ENCODE data around the gene NIPBL. TPM values are rescaled to one million over a fixed set of nuclear protein-coding genes. Genes with fewer than 3 reads are reported as not detected.
A peak's percentile ranks its signal among the peaks of the same experiment; 100 is the strongest.
"Not testable (repeated sequence)": the region's sequence is repeated elsewhere in the genome, so short reads cannot be mapped to it uniquely, and the experiment has no call there.

NIPBL gene
- total RNA-seq, 1 experiment from 2014 or later = 48.1 TPM

DNA sequence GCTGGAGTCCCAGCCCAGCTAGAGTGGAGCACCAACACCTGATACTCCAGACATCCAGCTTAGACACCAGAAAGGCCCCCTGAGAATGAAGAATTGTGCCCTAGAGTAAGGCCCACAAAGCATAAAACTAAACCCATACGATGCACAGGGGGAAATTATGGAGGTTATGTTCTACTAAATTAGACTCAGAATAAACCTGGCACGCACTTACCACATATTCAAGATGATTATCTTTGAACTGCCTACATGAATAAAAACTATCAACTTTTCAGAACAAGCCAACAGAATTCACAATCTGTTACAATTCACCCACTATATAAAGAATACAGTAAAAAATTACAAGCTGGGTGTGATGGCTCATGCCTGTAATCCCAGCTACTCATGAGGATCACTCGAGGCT is 204.1 kb downstream of the NIPBL start:
- DNase-seq = no peak
- Mint-ChIP-seq H3K27ac (ENCODE audit: unreplicated experiment) (no peak overlapping the region), H3K4me3 (ENCODE audit: unreplicated experiment) (no peak overlapping the region), H3K27me3 (ENCODE audit: insufficient read depth, unreplicated experiment) (no peaks in the 10 kb centered on the region), H3K9me3 (ENCODE audit: unreplicated experiment) (no peaks in the 10 kb centered on the region), H3K4me1 (ENCODE audit: low read depth, unreplicated experiment) (no peaks in the 10 kb centered on the region), H3K36me3 (ENCODE audit: insufficient read depth, unreplicated experiment) (peaks cover 12% of the 10 kb centered on the region)
- peaks cover 2% of the 10 kb centered on the region; the same call in 1 of the 2 replicates for H3K36me3 ChIP-seq (ENCODE audit: control insufficient read depth, insufficient read depth, low read length)
- H3K4me3 ChIP-seq (ENCODE audit: low read depth, low read length) = no peak overlapping the region
- BruUV-seq (replicated peaks) = no TSS peak
- intact Hi-C loops (cut with micrococcal nuclease; ENCODE audit: unreplicated experiment) = no loop called here
- no peaks in the 10 kb centered on the region for H3K27me3 ChIP-seq (replicated peaks; ENCODE audit: control insufficient read depth, insufficient read depth, low read length)
- POLR2A ChIA-PET = no interaction called here
- H3K4me1 ChIP-seq = no peaks in the 10 kb centered on the region
- CTCF ChIA-PET = no interaction called here
- TF ChIP-seq, protein P1, sequence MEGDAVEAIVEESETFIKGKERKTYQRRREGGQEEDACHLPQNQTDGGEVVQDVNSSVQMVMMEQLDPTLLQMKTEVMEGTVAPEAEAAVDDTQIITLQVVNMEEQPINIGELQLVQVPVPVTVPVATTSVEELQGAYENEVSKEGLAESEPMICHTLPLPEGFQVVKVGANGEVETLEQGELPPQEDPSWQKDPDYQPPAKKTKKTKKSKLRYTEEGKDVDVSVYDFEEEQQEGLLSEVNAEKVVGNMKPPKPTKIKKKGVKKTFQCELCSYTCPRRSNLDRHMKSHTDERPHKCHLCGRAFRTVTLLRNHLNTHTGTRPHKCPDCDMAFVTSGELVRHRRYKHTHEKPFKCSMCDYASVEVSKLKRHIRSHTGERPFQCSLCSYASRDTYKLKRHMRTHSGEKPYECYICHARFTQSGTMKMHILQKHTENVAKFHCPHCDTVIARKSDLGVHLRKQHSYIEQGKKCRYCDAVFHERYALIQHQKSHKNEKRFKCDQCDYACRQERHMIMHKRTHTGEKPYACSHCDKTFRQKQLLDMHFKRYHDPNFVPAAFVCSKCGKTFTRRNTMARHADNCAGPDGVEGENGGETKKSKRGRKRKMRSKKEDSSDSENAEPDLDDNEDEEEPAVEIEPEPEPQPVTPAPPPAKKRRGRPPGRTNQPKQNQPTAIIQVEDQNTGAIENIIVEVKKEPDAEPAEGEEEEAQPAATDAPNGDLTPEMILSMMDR (IDR thresholded peaks at IDR 0.05; ENCODE audit: insufficient read depth in 1 of 2, low read depth in 1 of 2, low read length in 1 of 2, severe bottlenecking in 1 of 2, unreplicated experiment in 1 of 2) = no peak
- 0 out of 2 replicates have a peak, but pooled peaks cover 5% of the 10 kb centered on the region for H3K9me3 ChIP-seq

DNA sequence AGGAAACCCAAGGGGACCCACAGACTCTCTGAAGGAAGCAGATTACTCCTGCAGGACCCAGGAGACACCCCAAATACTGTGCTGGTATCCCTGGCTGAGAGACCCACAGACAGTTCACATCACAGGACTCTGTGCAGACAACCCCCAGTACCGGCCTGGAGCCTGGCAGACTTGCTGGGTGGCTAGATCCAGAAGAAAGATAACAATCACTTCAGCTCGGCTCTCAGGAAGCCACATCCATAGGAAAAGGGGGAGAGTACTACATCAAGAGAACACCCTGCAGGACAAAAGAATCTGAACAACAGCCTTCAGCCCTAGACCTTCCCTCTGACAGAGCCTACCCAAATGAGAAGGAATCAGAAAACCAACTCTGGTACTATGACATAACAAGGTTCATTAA is 206.4 kb downstream of the NIPBL start:
- Histone ChIP-seq H3K9me3 (peaks cover 19% of the 10 kb centered on the region), H3K4me1 (peaks cover 20% of the 10 kb centered on the region)
- H3K27me3 ChIP-seq (replicated peaks; ENCODE audit: control insufficient read depth, insufficient read depth, low read length); intact Hi-C loops (cut with micrococcal nuclease; ENCODE audit: unreplicated experiment); CTCF ChIA-PET; BruUV-seq (replicated peaks); H3K4me3 Mint-ChIP-seq (ENCODE audit: unreplicated experiment); DNase-seq; H3K36me3 ChIP-seq (ENCODE audit: control insufficient read depth, insufficient read depth, low read length); POLR2A ChIA-PET; H3K4me3 ChIP-seq (ENCODE audit: low read depth, low read length); H3K27me3 Mint-ChIP-seq (ENCODE audit: insufficient read depth, unreplicated experiment): not testable (repeated sequence)
- Mint-ChIP-seq H3K36me3 (ENCODE audit: insufficient read depth, unreplicated experiment) (peaks cover 26% of the 10 kb centered on the region), H3K27ac (ENCODE audit: unreplicated experiment) (peak overlapping the region; percentile 46), H3K4me1 (ENCODE audit: low read depth, unreplicated experiment) (peaks cover 14% of the 10 kb centered on the region), H3K9me3 (ENCODE audit: unreplicated experiment) (peaks cover 11% of the 10 kb centered on the region)

DNA sequence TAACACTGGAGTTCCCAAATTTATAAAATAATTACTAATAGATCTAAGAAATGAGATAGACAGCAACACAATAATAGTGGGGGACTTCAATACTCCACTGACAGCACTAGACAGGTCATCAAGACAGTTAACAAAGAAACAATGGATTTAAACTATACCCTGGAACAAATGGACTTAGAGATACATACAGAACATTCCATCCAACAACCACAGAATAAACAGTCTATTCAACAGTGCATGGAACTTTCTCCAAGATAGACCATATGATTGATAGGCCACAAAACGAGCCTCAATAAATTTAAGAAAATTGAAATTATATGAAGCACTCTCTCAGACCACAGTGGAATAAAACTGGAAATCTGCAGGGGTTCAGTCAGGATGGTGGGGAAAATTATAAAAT is 209.5 kb downstream of the NIPBL start:
- POLR2A ChIA-PET; H3K27me3 Mint-ChIP-seq (ENCODE audit: insufficient read depth, unreplicated experiment): not testable (repeated sequence)
- peaks cover 20% of the 10 kb centered on the region for H3K9me3 ChIP-seq

DNA sequence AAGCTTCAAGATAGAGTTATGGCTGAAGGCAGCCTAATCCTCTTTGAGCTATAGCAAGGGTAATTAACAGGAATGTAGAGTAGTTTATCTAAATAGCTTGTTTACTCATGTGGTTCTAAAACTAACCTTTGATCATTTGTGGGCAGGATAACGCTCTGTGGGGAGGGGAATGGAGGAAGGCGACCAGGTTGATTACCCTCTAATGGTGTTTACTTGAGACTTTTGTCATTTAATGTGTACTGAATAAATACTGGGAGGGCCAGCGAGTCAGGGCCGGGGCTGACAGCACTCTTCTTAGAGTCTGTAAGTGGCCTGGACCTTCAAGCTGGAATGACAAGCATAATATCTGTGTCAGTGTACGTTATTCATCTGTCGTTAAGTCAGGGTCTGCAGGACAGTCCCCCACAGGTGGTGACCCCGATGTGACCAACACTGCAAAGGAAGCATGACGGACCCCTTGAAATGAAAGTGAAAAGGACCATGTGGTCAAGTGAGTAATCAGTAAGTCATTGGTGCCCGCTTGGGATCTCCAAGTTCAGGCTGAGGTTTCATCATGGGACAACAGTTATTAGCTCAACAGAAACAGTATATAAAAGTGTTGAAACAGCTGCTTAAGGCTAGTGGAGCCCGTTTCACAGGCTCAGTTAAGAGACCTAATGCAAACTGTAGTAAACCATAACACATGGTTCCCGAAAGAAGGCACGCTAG is 210.1 kb downstream of the NIPBL start:
- Histone ChIP-seq H3K36me3 (ENCODE audit: control insufficient read depth, insufficient read depth, low read length) (peaks cover 2% of the 10 kb centered on the region; the same call in 1 of the 2 replicates), H3K4me1 (peaks cover 47% of the 10 kb centered on the region), H3K4me3 (ENCODE audit: low read depth, low read length) (no peak overlapping the region), H3K27me3 (replicated peaks; ENCODE audit: control insufficient read depth, insufficient read depth, low read length) (no peaks in the 10 kb centered on the region), H3K9me3 (peaks cover 20% of the 10 kb centered on the region)
- Mint-ChIP-seq H3K36me3 (ENCODE audit: insufficient read depth, unreplicated experiment) (peaks cover 30% of the 10 kb centered on the region), H3K4me1 (ENCODE audit: low read depth, unreplicated experiment) (peaks cover 38% of the 10 kb centered on the region), H3K27me3 (ENCODE audit: insufficient read depth, unreplicated experiment) (no peaks in the 10 kb centered on the region), H3K4me3 (ENCODE audit: unreplicated experiment) (no peak overlapping the region), H3K27ac (ENCODE audit: unreplicated experiment) (peak overlapping the region; percentile 18), H3K9me3 (ENCODE audit: unreplicated experiment) (peaks cover 17% of the 10 kb centered on the region)
- intact Hi-C loops (cut with micrococcal nuclease; ENCODE audit: unreplicated experiment) = loop anchor here (1.0 kb wide), 1 partner anchor 84 kb away; no protein-coding TSS in a partner anchor
- BruUV-seq (replicated peaks) = no TSS peak
- peak; percentile 53 to 74 for DNase-seq
- CTCF ChIA-PET = no interaction called here
- POLR2A ChIA-PET = no interaction called here
- TF ChIP-seq, protein P1 (IDR thresholded peaks at IDR 0.05; ENCODE audit: insufficient read depth in 1 of 2, low read depth in 1 of 2, low read length in 1 of 2, severe bottlenecking in 1 of 2, unreplicated experiment in 1 of 2) = no peak

More for the DNA sequence above, 209.5 kb downstream of the NIPBL start:
- H3K27me3 ChIP-seq (replicated peaks; ENCODE audit: control insufficient read depth, insufficient read depth, low read length); BruUV-seq (replicated peaks); H3K36me3 ChIP-seq (ENCODE audit: control insufficient read depth, insufficient read depth, low read length); CTCF ChIA-PET; H3K4me3 ChIP-seq (ENCODE audit: low read depth, low read length); DNase-seq; H3K4me3 Mint-ChIP-seq (ENCODE audit: unreplicated experiment): not testable (repeated sequence)
- peak overlapping the region; percentile 18 for H3K27ac Mint-ChIP-seq (ENCODE audit: unreplicated experiment)
- H3K4me1 Mint-ChIP-seq (ENCODE audit: low read depth, unreplicated experiment) = peaks cover 33% of the 10 kb centered on the region
- H3K4me1 ChIP-seq = peaks cover 43% of the 10 kb centered on the region
- intact Hi-C loops (cut with micrococcal nuclease; ENCODE audit: unreplicated experiment) = loop anchor here (1.0 kb wide), 1 partner anchor 84 kb away; no protein-coding TSS in a partner anchor
- H3K36me3 Mint-ChIP-seq (ENCODE audit: insufficient read depth, unreplicated experiment) = peaks cover 30% of the 10 kb centered on the region
- peaks cover 17% of the 10 kb centered on the region for H3K9me3 Mint-ChIP-seq (ENCODE audit: unreplicated experiment)

Measured in Caco-2 (cell line).